GM18858 (cell line): ENCODE results near the gene ZNF335.
"Not testable (repeated sequence)": the region's sequence is repeated elsewhere in the genome, so short reads cannot be mapped to it uniquely, and the experiment has no call there.

ENCODE experiments used
- ATAC-seq: cut with Tn5 transposase; IDR thresholded peaks from one replicate; pipeline ENCODE4 v1.9.1; 2021; ENCODE audit not compliant: unreplicated experiment

Gene ZNF335

DNA sequence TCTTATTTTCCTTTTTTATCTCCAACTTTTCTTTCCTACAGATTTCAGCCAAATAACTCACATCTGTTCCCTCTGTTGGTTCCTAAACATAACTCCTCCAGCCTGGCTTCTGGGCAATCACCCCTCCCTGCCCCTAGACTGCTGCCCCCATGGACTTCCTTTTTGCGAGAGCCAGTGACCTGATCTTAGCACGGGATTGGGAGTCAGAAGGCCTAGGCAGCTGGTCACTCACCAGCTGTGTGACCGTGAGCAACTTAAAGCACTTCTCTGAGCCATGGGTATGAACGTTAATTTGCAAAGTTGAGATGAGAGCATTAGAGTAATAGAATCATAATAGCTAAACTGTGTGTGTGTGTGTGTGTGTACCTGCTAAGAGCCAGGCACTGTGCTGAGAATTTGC lies 32.2 kb upstream of the ZNF335 start:
- ATAC-seq = no peak

DNA sequence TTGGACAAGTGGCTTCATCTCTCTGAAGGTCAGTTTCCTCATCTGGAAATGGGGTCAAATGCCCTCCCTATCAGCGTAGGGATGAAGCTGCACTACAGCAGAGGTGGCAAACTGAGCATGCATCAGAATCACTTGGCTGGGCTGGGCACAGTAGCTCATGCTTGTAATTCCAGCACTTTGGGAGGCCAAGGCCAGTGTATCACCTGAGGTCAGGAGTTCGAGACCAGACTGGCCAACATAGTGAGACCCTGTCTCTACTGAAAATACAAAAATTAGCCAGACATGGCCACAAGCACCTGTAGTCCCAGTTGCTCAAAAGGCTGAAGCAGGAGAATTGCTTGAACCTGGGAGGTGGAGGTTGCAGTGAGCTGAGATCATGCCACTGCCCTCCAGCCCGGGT lies 30.0 kb upstream of the ZNF335 start:
- no peak for ATAC-seq

DNA sequence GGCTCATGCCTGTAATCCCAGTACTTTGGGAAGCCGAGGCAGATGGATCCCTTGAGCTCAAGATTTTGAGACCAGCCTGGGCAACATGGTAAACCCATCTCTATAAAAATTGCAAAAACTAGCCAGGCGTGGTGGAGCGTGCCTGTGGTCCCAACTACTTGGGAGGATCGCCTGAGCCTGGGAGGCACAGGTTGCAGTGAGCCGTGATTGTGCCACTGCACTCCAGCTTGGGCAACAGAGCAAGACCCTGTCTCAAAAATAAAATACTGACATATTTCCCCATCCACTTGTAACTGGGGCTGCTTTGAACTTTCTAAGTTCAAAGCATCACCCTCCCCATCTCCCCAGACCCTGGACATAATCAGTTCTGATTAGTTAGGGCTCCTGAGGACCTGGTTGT lies 29.5 kb upstream of the ZNF335 start:
- ATAC-seq = no peak

DNA sequence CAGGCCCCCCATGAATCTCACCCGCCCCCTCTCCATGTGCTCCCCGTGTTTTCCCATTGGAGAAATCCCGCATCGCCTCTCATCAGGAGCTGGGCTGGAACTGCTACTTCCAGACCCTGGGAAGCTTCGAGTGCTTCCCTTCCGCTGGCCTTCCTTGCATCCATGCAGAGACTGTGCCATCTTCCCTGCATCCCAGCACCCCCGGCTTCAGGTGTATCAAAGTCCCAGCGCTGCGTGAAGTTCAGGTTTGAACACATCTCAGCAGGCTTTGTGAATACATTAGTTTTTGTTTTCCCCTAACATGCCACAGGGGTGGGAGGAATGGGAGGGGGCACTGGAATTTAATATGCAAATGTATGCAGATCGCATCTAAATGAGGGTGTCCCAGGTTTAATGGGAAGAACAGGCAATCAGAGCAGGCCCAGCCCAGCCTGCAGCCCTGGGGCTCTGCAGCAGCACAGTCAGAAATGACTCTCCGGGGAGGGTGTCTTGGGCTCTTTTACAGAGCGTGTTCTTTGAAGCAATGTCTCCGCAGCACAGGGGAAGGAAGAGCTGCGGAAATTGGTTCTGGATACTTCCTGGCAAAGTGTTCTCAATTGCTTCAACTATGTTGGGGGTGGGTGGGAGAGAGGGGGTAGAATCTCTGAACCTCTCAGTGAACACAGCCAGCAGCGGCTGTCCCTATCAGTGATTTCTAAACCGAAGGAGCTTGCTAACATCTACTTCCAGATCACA lies 28.4 kb upstream of the ZNF335 start:
- ATAC-seq = no peak

DNA sequence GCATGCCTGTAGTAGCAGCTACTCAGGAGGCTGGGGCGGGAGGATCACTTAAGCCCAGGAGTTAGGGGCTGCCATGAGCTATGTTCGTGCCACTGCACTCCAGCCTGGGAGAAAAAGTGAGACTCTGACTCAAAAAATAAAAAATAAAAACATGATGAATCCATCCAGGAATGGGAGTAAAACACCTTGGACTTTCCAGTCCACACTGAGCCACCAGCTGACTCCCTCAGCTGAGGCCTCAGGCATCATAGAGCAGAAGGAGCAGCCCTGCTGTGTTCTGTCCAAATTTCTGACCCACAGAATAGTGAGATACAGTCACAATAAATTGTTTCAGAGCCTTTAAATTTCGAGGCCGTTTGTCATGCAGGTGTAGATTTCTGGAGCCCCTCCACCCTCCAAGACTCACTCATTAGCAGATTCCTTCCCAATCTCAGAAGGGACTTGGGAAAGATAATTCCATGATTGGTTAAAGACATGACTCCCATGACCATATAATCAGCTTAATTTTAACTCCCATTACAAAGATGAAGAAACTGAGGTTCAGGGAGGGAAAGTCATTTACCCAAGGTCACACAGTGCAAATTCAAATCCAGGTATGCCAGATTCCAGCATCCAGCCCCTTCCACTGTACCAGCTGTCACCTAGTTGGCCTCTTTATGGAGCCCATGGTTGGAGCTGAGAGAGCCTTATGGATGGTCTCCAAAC lies 27.7 kb upstream of the ZNF335 start:
- no peak for ATAC-seq

DNA sequence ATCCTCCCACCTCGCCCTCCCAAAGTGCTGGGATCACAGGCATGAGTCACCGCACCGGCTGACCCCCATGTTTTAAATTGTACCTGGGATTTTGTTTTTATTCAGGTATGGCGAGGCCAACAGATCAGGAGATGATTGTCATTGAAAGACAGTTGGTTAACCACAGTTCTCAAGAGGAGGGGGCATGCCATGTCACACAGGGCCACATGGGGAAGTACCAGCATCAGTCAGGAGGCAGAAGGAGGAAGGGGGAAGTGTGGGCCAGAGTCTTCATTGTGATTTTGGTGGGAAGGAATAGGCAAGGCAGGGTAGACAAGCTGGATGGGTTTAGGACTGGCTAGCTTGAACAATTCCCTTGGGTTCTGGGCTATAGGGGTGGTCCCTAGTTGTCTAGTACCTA lies 26.8 kb upstream of the ZNF335 start:
- ATAC-seq = no peak

DNA sequence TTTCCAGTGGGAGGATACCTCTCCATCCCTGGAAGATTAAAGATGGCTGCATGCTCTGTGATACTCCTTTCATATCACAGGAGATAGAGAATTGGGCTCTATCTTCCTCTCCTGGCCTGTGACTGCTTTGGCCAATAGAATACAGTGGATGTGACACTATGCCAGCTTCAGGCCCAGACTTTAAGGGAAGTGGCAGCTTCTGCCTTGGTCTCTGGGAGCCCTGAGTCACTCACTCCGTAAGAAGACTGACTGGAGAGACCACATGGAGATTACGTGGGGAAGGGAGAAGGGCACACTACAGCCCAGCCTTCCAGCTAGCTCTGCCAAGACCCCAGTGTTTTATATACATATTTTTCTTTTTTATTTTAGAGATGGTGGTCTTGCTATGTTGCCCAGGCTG lies 26.3 kb upstream of the ZNF335 start:
- no peak for ATAC-seq

DNA sequence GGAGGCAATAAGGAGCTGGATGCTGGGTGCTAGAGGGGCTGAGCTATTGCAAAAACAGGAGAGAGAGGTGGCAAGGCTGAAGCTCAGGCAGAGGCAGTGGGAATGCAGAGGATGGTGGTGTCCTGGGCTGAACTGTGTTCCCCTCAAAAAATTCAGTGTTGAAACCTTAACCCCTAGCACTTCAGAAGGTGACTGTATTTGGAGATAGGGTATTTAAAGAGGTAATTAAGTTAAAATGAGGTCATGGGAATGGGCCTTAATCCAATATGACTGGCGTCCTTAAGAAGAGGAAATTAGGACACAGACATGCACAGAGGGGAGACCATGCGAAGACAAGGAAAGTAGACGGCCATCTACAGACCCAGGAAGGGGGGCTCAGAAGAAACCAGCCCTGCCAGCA lies 25.2 kb upstream of the ZNF335 start:
- no peak for ATAC-seq

DNA sequence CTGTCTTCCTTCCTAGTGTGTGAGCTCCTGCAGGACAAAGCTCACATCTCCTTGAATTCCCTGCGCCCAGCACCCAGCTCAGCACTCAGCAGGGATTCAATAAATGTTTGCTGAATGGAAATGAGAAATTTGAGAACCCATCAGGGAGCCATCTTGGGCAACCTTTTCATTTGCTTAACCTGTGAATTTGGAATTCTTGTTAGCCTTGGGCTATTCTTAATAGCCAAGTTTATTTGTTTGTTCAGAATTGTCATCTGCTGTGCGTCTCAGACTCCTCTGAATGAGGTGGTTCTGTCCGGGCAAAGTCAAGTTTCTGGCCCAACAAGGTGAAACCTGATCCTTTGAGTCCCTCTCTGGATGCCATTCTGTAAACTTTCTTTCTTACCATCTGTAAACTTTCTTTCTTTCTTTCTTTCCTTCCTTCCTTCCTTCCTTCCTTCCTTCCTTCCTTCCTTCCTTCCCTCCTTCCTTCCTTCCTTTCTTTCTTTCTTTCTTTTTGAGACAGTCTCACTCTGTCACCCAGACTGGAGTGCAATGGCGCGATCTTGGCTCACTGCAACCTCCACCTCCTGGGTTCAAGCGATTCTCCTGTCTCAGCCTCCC lies 23.6 kb upstream of the ZNF335 start:
- not testable (repeated sequence) for ATAC-seq

DNA sequence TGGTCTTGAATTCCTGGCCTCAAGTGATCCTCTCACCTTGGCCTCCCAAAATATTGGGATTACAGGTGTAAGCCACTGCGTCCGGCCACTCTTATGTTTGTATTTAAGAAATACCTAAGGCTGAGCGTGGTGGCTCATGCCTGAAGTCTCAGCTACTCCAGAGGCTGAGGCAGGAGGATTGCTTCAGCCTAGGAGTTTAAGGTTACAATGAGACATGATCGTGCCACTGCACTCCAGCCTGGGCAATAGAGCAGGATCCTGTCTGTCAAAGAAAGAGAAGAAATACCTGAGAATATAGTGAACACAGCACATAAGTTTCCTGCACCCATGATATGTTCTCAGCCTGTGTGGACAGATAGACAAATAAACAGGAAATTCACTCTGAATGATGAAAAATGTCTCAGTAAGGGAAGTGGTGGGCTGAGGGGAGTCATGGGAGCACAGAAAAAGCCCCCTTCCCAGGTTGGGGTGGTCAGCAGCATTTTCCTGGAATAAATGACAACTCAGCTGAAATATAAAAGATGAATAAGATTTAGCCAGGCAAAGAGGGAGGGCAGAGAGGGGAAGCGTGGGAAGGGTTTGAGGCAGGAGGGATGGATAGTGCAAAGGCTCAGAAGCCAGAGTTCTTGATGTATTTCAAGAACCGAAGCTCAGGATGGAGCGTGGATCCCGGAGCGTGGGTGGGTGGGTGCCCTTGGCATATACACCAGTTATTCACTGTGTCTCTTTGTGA lies 22.9 kb upstream of the ZNF335 start:
- ATAC-seq = no peak

DNA sequence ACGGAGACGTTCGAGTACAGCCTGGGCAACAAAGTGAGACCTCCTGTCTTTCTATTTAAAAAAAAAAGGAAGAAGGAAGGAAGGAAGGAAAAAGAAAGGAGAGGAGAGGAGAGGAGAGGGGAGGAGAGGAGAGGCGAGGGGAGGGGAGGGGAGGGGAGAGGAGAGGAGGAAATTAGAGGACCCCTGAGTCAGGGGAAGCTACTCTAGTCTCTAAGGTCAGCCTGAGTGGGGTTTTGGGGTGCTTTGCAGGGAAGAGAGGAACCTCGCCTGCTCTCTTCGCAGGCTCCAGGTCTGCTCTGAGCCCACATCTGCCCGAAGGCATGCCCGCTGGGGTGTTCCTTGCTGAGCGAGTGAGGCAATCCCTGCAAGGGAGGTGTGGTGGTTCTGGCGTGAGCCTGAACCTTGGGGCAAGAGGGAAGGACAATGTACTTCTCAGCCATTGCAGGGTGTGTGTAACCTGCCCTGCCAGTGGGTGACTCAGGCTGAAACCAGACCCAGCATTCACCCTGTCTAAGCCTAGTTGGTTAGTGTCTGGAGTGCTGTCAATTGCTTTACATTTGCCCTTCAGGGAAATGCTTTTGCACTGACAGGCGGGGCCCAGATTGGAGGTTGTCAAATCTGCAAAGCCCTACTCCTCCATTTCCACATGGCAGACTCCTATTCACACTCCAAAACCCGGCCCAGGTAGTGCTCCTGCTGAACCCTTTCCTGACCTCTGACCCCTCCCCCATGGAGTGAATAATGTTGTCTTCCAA lies 21.4 kb upstream of the ZNF335 start:
- ATAC-seq = no peak

DNA sequence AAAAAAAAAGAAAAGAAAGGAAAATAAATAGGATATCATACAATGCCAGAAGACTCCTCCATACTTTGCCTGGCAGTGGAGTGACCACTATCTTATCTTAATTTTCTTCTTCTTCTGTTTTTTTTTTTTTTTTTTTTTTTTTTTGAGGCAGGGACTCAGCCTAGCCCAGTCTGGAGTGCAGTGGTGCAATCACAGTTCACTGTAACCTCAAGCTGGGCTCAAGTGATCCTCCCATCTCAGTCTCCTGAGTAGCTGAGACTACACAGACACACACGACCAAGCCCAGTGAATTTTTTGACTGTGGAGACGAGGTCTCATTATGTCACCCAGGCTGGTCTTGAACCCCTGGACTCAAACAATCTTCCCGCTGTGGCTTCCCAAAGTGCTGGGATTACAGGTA lies 19.6 kb upstream of the ZNF335 start:
- ATAC-seq = no peak

DNA sequence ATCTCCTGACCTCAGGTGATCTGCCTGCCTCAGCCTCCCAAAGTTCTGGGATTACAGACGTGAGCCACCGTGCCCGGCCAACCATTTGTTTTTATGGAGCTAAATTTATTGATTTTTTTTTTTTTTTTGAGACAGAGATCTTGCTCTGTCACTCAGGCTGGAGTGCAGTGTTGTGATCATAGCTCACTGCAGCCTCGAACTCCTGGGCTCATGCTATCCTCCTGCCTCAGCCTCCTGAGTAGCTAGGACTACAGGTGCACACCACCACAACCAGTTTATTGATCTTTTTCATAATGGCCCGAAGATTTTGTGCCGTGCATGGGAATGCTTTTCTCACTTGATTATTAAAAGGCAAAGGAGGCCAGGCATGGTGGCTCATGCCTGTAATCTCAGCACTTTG lies 16.8 kb upstream of the ZNF335 start:
- not testable (repeated sequence) for ATAC-seq

DNA sequence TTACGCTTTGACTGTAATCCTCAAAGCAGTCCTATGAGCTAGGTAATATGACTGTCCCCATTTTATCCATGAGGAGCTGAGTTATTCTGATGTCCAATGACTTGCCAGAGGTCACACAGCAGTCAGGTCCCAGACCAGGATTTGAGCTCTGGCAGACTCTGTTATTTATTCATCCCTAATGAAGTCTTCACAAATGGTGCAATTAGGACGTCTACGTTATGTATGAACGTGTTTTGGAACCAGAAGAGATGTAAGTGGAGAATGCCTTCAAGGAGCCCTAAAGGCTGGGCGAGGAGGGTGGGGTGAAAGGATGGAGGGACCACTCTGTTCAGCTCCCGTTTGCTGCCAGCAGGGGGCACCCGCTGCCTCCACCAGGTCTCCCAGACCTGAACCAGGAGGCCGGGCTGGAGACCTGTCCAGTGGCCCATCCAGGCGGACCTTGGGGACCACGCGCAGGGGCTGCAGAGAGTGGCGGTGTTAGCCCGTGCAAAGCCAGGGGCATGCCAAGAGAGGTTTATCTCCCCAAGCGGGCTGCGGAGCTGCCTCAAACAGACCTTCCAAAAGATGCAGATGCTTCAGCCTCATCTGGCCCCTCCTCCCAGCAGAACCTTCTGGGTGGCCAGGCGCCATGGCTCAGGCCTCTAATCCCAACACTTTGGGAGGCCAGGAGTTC lies 15.2 kb upstream of the ZNF335 start:
- ATAC-seq = no peak

DNA sequence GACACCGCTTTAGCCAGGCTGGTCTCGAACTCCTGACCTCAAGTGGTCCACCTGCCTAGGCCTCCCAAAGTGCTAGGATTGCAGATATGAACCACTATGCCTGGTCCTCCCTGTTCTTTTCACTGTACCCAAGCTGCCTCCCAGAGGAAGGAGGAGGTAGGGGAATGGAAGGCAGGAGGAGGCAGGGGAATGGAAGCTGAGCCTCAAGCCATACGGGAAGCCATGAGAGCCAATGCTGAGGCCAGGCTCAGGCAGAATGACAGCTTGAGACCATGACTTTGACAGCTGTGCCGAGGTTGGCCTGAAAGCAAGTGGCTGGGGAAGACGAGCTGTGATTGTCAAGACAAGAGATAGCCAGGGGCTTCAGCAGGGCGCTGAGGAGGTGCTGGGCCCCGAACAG lies 13.6 kb upstream of the ZNF335 start:
- no peak for ATAC-seq

DNA sequence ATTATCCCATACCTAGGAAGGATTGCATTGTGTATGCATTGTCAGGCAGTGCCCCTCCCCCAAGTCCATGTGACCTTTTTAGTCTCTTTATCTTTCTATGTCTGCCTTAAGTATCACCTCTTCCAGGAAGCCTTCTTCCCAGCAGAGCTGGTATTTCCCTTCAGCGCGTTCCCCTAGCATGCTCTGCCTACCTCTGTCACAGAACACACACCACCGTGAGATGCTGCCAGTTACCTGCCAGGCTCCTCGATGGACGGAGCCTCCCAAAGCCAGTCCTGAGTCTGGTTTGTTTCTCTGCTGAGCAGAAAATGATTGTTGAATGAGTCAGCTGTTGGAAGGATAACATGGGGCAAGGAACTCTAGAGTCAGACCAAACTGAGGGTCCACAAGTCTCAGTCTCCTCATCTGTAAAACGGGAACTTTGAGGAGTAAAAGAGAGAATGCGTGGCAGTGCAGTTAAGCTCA lies 11.3 kb upstream of the ZNF335 start:
- ATAC-seq = no peak

DNA sequence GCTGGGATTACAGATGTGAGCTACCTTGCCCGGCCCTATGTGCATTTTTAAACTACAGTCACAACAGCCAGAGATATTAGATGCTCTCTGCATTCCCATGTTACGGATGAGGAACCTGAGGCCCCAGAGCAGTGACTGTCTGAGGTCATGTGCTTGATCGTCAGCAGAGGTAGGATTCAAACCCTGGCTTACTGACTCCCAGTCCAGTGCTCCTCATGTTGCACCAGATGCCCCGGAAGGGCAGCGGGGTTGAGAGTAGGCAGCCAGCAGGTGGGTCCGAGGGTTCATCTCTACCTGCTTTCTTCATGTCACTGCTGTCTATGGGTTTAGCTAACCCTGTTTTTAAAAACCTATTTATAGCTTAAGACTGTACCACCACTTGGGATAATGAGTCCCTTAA lies 9.3 kb upstream of the ZNF335 start:
- ATAC-seq = no peak

DNA sequence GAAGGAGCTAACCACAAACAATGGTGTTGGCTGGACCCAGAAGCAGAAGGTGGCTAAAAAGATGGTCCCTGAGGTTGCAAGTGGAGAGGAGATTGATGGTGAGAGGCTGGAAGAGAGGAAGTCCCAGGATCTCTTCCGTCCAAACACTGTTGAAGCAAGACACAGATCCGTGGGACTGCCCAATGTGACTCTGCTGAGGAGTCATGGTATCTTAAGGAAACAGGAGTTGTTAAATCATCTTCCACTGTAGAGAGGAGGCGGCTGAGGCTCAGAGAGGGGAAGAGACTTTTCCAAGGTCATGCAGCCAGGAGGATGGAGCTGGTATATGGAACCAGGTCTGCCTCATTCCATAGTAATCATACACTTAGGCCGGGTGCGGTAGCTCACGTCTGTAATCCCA lies 4.1 kb upstream of the ZNF335 start:
- ATAC-seq = no peak

DNA sequence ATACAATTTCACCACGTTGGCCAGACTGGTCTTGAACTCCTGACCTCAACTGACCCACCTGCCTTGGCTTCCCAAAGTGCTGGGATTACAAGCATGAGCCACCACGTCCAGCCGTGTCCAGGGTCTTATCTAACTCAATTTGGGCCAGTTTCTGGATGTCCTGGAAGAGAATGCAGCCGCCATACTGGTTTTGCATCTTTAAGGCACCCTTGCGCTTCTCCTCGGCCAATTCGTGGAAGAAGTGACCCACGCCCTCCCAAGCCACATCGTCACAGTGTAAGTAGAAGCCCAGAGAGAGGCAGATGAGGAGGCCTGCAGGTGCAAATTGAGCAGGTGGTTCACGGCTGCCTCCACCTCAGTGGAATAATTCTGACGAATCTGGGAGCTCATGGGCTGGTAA lies 3.7 kb upstream of the ZNF335 start:
- no peak for ATAC-seq

DNA sequence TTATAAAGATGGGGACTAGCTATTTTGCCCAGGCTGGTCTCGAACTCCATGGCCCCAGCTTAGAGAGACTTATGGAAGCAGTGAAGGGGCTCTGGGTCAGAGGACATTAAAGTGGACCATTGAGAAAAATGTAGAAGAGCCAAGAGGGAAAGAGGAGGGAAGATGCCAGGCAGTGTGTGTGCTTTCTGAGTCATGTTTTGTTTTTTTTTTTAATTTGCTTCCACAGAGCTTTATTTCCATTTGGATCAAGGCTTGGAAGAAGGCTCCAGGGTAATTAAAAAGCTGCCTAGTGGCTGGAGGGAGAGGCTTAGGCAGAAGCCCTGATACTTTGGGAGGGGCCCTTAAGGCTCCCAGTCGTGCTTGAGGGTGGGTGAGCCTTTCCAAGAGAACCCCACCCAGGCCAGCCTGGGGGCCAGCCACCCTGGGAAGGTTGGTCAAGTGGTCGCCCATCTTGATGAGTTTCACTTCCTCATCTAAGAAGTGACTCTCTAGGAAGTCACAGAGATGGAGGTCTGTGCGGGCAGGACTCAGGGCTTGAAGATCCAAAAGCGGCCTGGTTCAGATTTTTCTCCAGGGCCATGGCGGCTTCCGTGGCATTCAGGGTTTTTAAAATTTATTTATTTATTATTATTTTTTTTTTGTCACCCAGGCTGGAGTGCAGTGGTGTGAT lies 3.0 kb upstream of the ZNF335 start:
- no peak for ATAC-seq
